HG03354 (cell line): ENCODE data around the gene CCR5AS.

Source experiments
- ATAC-seq: cut with Tn5 transposase; IDR thresholded peaks from one replicate; pipeline ENCODE4 v1.9.1; 2021; ENCODE audit warnings: mild to moderate bottlenecking; ENCODE audit not compliant: unreplicated experiment, poor library complexity, severe bottlenecking

The CCR5AS gene

DNA sequence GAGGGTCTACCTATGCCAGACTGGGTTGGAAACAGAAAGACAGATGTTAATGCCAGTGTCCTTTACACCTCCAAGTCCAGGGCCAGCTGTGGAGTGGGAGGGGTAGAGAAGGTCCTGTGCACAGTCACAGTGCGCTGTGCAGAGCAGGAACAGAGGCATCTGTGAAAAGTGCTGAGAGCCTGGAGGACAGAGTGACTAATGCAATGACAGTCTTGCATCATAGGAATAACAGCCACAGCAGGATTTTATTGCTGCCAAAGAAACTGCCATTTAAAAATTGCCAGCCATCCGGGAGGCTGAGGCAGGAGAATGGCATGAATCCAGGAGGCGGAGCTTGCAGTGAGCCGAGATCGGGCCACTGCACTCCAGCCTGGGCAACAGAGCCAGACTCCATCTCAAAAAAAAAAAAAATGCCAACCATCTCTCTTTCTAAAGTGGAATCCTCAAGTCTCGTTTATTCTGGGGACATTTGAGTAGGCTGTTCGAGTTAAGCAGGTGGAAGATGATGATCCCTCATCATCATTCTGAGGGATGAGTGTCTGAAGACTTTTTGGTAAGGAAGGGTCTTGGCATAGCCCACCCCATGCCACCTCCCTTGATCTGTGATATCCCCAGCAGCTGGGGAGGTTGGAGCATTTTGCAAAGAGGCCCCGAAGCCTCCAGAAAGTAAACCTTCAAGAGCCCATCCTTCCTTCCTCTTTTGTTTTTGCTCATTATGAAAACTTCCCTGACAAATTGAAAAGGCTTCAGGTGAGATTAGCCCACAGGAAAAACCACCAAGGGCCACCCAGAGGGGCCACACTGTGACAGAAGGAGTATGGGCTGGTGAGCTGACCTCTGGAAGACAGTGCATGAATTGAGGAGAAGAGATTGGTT lies 45.2 kb downstream of the CCR5AS start:
- no peak for ATAC-seq

GRCh38 chr3:46360907-46361306 lies 46.0 kb downstream of the CCR5AS start:
- ATAC-seq, result no peak

DNA sequence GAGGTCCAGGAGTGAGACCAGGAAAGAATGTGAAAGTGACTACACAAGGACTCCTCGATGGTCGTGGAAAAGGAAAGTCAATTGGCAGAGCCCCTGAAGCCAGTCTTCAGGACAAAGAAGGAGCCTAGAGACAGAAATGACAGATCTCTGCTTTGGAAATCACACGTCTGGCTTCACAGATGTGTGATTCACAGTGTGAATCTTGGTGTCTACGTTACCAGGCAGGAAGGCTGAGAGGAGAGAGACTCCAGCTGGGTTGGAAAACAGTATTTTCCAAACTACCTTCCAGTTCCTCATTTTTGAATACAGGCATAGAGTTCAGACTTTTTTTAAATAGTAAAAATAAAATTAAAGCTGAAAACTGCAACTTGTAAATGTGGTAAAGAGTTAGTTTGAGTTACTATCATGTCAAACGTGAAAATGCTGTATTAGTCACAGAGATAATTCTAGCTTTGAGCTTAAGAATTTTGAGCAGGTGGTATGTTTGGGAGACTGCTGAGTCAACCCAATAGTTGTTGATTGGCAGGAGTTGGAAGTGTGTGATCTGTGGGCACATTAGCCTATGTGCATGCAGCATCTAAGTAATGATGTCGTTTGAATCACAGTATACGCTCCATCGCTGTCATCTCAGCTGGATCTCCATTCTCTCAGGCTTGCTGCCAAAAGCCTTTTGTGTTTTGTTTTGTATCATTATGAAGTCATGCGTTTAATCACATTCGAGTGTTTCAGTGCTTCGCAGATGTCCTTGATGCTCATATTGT lies 47.0 kb downstream of the CCR5AS start:
- ATAC-seq, result no peak

DNA sequence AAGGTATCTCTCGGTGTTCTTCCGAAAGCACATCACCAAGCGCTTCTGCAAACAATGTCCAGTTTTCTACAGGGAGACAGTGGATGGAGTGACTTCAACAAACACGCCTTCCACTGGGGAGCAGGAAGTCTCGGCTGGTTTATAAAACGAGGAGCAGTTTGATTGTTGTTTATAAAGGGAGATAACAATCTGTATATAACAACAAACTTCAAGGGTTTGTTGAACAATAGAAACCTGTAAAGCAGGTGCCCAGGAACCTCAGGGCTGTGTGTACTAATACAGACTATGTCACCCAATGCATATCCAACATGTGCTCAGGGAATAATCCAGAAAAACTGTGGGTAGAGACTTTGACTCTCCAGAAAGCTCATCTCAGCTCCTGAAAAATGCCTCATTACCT lies 48.4 kb downstream of the CCR5AS start:
- no peak for ATAC-seq

GRCh38 chr3:46356909-46357308 lies 50.0 kb downstream of the CCR5AS start:
- ATAC-seq, result no peak

- ATAC-seq, result no peak
Observed at GRCh38 chr3:46356276-46356675, 50.6 kb downstream of the CCR5AS start.

- ATAC-seq, result no peak
Observed at GRCh38 chr3:46354984-46355383, 51.9 kb downstream of the CCR5AS start.

GRCh38 chr3:46354478-46354877 lies 52.4 kb downstream of the CCR5AS start:
- ATAC-seq, result no peak

DNA sequence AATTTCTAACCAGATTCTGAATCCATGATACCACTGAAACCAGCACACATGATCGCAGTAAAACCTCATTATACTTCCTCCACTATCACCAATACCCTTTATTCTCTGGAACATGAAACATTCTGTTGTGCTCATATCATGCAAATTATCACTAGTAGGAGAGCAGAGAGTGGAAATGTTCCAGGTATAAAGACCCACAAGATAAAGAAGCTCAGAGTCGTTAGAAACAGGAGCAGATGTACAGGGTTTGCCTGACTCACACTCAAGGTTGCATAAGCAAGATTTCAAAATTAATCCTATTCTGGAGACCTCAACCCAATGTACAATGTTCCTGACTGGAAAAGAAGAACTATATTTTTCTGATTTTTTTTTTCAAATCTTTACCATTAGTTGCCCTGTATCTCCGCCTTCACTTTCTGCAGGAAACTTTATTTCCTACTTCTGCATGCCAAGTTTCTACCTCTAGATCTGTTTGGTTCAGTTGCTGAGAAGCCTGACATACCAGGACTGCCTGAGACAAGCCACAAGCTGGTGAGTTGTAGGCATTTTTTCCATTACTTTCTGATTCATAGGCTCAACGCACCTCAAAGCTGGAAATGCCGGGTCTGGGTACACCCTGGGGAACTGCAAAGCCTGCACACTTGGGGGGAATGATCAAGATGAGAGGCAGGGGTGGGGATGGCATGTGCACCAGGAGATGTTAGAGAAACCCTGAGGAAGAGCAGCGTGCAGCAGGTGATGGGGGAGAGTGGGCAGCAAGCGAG lies 53.0 kb downstream of the CCR5AS start, which contains the start of gene CCR2:
Gene CCR2, plus strand, starts transcription at position 465 of the 764 bp plus-strand sequence. CDS start 3,417 bp downstream, outside the sequence.
- no peak for ATAC-seq

DNA sequence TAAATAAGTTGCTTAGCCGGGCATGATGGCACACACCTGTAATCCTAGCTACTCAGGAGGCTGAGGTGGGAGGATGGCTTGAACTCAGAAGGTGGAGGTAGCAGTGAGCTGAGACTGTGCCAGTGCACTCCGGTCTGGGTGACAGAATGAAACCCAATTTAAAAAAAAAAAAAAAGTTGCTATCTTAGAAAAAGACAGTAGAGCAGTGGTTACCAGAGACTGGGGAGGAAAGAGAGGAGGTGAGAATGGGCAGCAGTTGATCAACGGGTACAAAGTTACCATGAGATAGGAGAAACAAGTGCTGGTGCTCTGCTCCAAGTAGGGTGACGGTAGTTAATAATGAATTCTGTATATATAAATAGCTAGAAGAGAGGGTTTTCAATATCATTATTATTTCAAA lies 53.8 kb downstream of the CCR5AS start:
- no peak for ATAC-seq

GRCh38 chr3:46351646-46352045 lies 55.2 kb downstream of the CCR5AS start:
- ATAC-seq, result no peak

DNA sequence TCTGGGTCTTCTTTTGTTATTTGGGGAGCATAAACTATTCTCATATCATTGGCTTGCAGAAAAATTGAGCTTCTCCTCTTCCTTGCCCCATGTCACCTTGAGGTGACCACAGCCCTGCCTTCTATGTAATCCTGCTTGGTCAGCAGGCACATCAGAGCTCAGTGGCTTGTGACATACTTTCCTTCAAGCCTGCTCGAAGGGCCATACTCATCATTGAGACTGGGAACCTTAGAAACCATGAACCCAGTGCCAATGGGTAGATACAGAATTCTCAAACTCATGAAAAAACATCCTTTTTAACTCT lies 56.7 kb downstream of the CCR5AS start:
- peak; percentile 24 for ATAC-seq

- ATAC-seq, result peak; percentile 89
Observed at GRCh38 chr3:46349484-46350261, 57.2 kb downstream of the CCR5AS start.

GRCh38 chr3:46348823-46349482 lies 57.9 kb downstream of the CCR5AS start:
- ATAC-seq, result no peak

GRCh38 chr3:46344476-46344875 lies 62.4 kb downstream of the CCR5AS start:
- no peak for ATAC-seq

DNA sequence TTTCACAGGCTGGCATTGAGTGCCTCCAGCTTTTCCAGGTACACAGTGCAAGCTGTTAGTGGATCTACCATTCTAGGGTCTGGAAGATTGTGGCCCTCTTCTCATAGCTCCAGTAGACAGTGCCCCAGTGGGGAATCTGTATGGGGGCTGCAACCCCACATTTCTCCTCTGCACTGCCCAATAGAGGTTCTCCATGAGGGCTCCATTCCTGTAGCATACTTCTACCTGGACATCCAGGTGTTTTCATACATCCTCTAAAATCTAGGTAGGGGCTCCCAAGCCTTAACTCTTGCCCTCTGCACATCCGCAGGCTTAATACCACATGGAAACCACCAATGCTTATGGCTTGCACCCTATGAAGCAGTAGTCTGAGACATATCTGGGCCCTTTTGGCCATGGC lies 68.0 kb downstream of the CCR5AS start:
- no peak for ATAC-seq

DNA sequence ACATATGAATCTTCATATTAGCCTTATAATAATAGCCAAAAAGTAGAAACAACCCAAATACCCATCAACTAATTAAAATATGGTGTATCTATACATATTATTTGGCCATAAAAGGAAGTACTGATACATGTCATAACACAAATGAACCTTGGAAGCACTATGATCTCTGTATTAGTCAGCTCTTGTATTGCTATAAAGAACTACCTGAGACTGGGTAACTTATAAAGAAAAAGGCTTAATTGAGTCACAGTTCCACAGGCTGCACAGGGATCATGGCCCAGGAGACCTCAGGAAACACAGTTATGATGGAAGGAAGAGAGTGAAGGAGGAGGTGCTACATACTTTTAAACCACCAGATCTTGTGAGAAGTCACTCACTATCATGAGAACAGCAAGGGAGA lies 69.0 kb downstream of the CCR5AS start:
- ATAC-seq, result no peak

- ATAC-seq, result no peak
Observed at GRCh38 chr3:46335541-46335940, 71.3 kb downstream of the CCR5AS start.
